Measurements from ENCODE around the gene NANOS2. TPM values are rescaled to one million over a fixed set of nuclear protein-coding genes. Genes with fewer than 3 reads are reported as not detected.
A peak's percentile ranks its signal among the peaks of the same experiment; 100 is the strongest.

NANOS2 gene
- total and polyA plus RNA-seq, 9 of the 15 experiments (the other 6 are each of a cell fraction or from before 2014, with no cell fraction given): not detected

DNA sequence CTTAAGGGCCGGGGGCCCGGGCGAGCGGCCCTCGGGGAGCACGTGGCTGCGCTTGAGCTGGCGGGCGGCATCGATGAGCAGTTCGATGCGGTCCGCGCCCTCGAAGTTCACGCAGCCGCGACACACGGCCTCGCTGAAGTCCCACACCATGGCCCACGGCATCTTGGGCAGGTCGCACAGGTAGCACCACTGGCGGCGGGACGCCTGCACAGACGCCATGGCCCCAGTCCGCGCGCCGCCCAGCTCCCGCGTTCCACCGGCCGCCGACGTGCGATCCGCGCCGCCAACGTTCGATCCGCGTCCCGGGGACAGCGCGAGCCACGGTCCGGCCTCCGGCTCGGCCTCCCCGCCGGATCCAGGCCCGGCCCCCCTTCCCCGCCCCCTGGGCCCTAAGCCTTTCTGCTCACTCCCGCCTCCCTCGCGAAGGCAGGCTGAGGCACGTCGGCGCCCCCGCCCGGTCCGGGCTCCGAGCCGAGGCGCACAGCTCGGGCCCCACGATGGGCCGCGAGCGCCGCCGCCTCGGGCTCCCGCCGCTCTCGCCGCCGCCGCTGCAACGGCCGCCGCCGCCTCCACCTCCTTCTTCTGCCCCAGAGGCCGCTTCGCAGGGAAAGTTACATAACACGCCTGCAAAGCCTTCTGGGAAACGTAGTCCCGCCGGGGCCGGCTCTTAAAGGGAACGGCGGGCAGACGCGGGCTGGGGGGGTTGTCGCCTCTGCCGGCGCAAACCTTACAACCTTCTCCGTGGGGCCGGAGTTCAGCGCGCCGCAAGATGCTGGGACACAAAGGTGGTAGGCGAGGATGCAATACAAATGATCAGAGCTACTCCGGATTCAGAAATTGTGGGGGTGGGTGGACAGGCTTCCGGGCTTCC is 28.8 kb downstream of the NANOS2 start, which contains the start of gene IRF2BP1 (continued):
- TF ChIP-seq, protein P1, sequence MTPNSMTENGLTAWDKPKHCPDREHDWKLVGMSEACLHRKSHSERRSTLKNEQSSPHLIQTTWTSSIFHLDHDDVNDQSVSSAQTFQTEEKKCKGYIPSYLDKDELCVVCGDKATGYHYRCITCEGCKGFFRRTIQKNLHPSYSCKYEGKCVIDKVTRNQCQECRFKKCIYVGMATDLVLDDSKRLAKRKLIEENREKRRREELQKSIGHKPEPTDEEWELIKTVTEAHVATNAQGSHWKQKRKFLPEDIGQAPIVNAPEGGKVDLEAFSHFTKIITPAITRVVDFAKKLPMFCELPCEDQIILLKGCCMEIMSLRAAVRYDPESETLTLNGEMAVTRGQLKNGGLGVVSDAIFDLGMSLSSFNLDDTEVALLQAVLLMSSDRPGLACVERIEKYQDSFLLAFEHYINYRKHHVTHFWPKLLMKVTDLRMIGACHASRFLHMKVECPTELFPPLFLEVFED (CRISPR knock-in tag; conservative IDR thresholded peaks at IDR 0.05): no peak
- TF ChIP-seq TGIF2 (CRISPR knock-in tag; IDR thresholded peaks at IDR 0.05): 0 out of 2 replicates have a peak, but pooled peaks have one; percentile 54
- peak; percentile 44 to 59; a peak in 2 of 4 replicates for TF ChIP-seq NONO (IDR thresholded peaks at IDR 0.05; ENCODE audit: low read depth in 2 of 2, low read length in 1 of 2)
- peak; percentile 96 for TF ChIP-seq RBM25 (IDR thresholded peaks at IDR 0.05; ENCODE audit: low read depth, low read length, severe bottlenecking)
- TF ChIP-seq NRF1 (conservative IDR thresholded peaks at IDR 0.05 in 1 of 2, IDR thresholded peaks at IDR 0.05 in 1 of 2): peak; percentile 60 to 61; a peak in 3 of 4 replicates
- 0 out of 2 replicates have a peak, but pooled peaks have one; percentile 18 for TF ChIP-seq RBM34 (IDR thresholded peaks at IDR 0.05; ENCODE audit: borderline replicate concordance, insufficient read depth, low read length)
- TF ChIP-seq, protein P2, sequence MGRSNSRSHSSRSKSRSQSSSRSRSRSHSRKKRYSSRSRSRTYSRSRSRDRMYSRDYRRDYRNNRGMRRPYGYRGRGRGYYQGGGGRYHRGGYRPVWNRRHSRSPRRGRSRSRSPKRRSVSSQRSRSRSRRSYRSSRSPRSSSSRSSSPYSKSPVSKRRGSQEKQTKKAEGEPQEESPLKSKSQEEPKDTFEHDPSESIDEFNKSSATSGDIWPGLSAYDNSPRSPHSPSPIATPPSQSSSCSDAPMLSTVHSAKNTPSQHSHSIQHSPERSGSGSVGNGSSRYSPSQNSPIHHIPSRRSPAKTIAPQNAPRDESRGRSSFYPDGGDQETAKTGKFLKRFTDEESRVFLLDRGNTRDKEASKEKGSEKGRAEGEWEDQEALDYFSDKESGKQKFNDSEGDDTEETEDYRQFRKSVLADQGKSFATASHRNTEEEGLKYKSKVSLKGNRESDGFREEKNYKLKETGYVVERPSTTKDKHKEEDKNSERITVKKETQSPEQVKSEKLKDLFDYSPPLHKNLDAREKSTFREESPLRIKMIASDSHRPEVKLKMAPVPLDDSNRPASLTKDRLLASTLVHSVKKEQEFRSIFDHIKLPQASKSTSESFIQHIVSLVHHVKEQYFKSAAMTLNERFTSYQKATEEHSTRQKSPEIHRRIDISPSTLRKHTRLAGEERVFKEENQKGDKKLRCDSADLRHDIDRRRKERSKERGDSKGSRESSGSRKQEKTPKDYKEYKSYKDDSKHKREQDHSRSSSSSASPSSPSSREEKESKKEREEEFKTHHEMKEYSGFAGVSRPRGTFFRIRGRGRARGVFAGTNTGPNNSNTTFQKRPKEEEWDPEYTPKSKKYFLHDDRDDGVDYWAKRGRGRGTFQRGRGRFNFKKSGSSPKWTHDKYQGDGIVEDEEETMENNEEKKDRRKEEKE (IDR thresholded peaks at IDR 0.05; ENCODE audit: borderline replicate concordance in 1 of 2, control insufficient read depth in 1 of 2, low read depth in 2 of 2, low read length in 1 of 2): no peak
- 0 out of 4 replicates have a peak, but pooled peaks of 1 of the 2 experiments have one; percentile 29 for TF ChIP-seq HDAC1 (IDR thresholded peaks at IDR 0.05)
- TF ChIP-seq, protein P3, sequence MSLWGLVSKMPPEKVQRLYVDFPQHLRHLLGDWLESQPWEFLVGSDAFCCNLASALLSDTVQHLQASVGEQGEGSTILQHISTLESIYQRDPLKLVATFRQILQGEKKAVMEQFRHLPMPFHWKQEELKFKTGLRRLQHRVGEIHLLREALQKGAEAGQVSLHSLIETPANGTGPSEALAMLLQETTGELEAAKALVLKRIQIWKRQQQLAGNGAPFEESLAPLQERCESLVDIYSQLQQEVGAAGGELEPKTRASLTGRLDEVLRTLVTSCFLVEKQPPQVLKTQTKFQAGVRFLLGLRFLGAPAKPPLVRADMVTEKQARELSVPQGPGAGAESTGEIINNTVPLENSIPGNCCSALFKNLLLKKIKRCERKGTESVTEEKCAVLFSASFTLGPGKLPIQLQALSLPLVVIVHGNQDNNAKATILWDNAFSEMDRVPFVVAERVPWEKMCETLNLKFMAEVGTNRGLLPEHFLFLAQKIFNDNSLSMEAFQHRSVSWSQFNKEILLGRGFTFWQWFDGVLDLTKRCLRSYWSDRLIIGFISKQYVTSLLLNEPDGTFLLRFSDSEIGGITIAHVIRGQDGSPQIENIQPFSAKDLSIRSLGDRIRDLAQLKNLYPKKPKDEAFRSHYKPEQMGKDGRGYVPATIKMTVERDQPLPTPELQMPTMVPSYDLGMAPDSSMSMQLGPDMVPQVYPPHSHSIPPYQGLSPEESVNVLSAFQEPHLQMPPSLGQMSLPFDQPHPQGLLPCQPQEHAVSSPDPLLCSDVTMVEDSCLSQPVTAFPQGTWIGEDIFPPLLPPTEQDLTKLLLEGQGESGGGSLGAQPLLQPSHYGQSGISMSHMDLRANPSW (CRISPR knock-in tag; IDR thresholded peaks at IDR 0.05): 0 out of 2 replicates have a peak, but pooled peaks have one; percentile 9
- TF ChIP-seq, protein P4, sequence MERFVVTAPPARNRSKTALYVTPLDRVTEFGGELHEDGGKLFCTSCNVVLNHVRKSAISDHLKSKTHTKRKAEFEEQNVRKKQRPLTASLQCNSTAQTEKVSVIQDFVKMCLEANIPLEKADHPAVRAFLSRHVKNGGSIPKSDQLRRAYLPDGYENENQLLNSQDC (CRISPR knock-in tag; IDR thresholded peaks at IDR 0.05): no peak
- TF ChIP-seq NFIC (IDR thresholded peaks at IDR 0.05): peak; percentile 56
- TF ChIP-seq HNRNPL (IDR thresholded peaks at IDR 0.05; ENCODE audit: low read depth, low read length): no peak
- no peak for TF ChIP-seq EWSR1 (IDR thresholded peaks at IDR 0.05; ENCODE audit: borderline replicate concordance, low read depth, partially characterized antibody)
- TF ChIP-seq TBL1XR1 (IDR thresholded peaks at IDR 0.05; ENCODE audit: low read length in 2 of 2): peak in 1 of 2 experiments; percentile 16; a peak in 1 of 4 replicates
- no peak for TF ChIP-seq CREB1 (IDR thresholded peaks at IDR 0.05)
- 0 out of 2 replicates have a peak, but pooled peaks have one; percentile 38 for TF ChIP-seq CREB1 (CRISPR knock-in tag; IDR thresholded peaks at IDR 0.05)
- TF ChIP-seq ZNF561 (CRISPR knock-in tag; conservative IDR thresholded peaks at IDR 0.05): no peak
- 0 out of 2 replicates have a peak, but pooled peaks have one; percentile 1 for TF ChIP-seq SPI1 (IDR thresholded peaks at IDR 0.05; ENCODE audit: borderline replicate concordance, low read depth, low read length)

Data from K562 (cell line).